ENCODE data around the gene AMIGO3.

The AMIGO3 gene

GRCh38 chr3:49668861-49669260 lies 50.6 kb downstream of the AMIGO3 start:
- DNase-seq (ENCODE audit: low read depth) = peak; percentile 42

DNA sequence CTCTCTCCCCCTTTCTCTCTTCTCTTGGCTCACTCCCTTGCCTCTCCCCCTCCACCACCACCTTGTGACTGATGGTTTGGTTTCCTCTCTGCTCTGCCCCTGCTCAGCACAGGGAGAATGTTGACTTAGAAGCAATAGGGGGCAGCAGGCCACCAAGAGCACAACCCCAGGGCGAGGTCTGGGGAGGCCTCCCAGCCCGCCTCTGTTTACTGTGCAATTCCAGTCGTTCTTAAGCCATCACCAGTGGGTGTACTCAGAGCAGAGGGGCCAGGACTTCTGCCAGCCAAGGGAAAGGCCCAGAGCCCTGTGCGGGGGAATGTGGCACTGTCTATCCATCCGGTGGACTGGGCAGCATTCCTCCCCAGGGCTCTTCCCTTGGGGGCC lies 51.1 kb downstream of the AMIGO3 start:
- peak; percentile 30 for DNase-seq (ENCODE audit: low read depth)

GRCh38 chr3:49667701-49668413 lies 51.6 kb downstream of the AMIGO3 start:
- no peak for DNase-seq (ENCODE audit: low read depth)

All from EH (cell line).